ENCODE measurements around the gene AKT3.

DNA sequence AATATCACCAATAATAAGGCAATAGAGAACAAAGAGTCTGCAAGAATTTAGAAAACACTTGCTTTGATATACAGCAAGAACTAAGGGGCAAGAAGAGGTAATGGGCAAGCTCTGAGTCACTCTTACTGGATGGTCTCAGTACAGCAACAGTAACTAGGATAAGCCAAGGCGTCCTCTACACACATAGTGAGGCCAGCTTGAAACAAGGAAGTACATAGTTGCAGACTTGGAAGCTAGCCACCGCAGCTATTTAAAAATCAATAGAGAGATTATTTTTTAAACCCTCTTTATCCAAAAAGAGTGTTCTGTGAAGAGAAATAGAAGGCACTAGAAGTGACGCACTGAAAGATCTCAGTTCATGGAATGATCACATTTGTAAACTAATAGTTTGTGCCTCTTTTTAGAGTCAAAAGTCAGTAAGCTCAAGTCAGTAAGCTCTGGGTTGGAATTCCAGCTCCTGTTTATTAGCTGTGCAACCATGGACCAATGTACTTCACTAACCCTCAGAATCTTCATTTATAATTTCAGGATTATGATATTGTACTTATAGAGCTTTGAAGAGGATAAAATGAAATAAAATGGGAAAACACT is 118.6 kb downstream of the AKT3 start:
- no peak for TF ChIP-seq CTCF (IDR thresholded peaks at IDR 0.05)
- TF ChIP-seq POLR2A (IDR thresholded peaks at IDR 0.05) = no peak
- no peak for TF ChIP-seq POLR2AphosphoS5 (IDR thresholded peaks at IDR 0.05)
- no peak for TF ChIP-seq EP300 (IDR thresholded peaks at IDR 0.05)

All from suprapubic skin (tissue), 4 donors.